ENCODE data around the gene DNAH11. TPM values are rescaled to one million over a fixed set of nuclear protein-coding genes. Genes with fewer than 3 reads are reported as not detected.

Gene DNAH11
- total and polyA plus RNA-seq, 2 of the 8 experiments (the other 6 are each of a cell fraction or from before 2014, with no cell fraction given), result 1.8 to 4.9 TPM

- no peak for TF ChIP-seq HDAC6 (IDR thresholded peaks at IDR 0.05; ENCODE audit: low read depth, low read length)
- TF ChIP-seq HDAC2 (IDR thresholded peaks at IDR 0.05; ENCODE audit: borderline replicate concordance in 1 of 2, low read depth in 2 of 2, low read length in 2 of 2), result no peak
- no peak for TF ChIP-seq SIN3A (conservative IDR thresholded peaks at IDR 0.05 in 1 of 2, IDR thresholded peaks at IDR 0.05 in 1 of 2; ENCODE audit: low read depth in 1 of 2, low read length in 2 of 2)
- no peak for TF ChIP-seq BCL11A (IDR thresholded peaks at IDR 0.05; ENCODE audit: low read depth in 2 of 2, low read length in 2 of 2)
- TF ChIP-seq ZNF274 (IDR thresholded peaks at IDR 0.05; ENCODE audit: borderline replicate concordance, extremely low read depth, low read length), result no peak
- TF ChIP-seq CBX5 (IDR thresholded peaks at IDR 0.05; ENCODE audit: low read depth, low read length), result no peak
- 0 out of 2 replicates have a peak, but pooled peaks have one; percentile 51 for TF ChIP-seq TCF12 (IDR thresholded peaks at IDR 0.05; ENCODE audit: low read depth, low read length)
Observed at GRCh38 chr7:21771906-21772610, 229.2 kb downstream of the DNAH11 start (continued).
